NCI-H1105 (cell line): ENCODE measurements around the gene ARPC1A.
"Not testable (repeated sequence)": the region's sequence is repeated elsewhere in the genome, so short reads cannot be mapped to it uniquely, and the experiment has no call there.

Source experiments
- DNase-seq: peaks from one replicate; lab custom pipeline; 2025; lab: John Stamatoyannopoulos, UW

ARPC1A gene

DNA sequence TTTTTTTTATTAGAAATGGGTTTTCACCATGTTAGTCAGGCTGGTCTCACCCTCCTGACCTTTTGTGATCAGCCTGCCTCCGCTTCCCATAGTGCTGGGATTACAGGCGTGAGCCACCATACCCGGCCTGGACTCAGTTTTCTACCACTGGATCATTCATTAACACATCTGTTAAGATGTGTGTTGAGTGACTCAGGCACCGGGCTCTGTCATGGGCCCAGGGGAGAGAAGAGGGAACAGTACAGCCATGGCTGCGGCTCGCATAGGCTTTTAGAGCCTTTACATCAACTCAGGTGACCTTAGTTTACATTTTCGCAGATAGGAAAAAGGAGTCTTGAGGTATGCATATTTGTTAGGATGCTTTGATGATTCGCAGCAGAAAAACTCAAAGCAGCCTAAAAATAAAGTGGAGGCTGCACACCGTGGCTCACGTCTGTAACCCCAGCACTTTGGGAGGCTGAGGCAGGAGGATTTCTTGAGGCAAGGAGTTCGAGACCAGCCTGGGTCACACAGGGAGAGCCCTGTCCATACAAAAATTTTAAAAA, 45.8 kb downstream of the ARPC1A start:
- DNase-seq = no peak

DNA sequence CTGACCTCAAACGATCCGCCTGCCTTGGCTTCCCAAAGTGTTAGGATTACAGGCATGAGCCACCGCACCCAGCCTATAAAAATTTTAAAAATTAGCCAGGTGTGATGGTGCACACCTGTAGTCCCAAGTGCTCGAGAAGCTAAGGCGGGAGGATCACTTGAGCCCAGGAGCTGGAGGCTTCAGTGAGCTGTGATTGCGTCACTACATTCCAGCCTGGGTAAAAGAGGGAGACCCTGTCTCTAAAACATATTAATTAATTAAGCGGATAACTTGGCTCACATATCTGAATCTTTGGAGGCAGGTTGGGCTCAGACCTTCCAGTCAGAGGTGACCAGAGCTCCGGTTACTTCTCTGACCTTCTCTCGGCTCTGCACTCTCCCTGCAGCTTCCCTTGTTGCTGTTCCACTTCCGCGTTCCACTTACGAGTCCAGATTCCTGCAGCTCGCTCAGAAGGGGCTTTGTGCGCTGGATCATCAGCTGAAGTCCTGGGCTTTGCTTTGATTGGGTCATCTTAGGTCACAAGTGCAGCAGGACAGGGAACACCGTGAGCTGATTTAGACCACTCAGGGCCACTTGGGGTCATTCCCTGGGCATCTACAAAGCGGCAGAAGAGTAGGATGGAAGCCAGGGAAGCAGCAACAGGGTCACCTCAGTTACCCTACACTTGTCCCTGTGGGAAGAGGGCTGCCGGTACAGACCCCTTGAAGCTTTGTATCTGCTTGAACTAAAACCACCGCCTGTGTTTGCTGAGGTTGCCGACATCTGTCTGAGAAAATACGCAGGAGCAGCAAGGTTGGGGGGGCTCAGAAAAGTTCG, 46.8 kb downstream of the ARPC1A start:
- no peak for DNase-seq

DNA sequence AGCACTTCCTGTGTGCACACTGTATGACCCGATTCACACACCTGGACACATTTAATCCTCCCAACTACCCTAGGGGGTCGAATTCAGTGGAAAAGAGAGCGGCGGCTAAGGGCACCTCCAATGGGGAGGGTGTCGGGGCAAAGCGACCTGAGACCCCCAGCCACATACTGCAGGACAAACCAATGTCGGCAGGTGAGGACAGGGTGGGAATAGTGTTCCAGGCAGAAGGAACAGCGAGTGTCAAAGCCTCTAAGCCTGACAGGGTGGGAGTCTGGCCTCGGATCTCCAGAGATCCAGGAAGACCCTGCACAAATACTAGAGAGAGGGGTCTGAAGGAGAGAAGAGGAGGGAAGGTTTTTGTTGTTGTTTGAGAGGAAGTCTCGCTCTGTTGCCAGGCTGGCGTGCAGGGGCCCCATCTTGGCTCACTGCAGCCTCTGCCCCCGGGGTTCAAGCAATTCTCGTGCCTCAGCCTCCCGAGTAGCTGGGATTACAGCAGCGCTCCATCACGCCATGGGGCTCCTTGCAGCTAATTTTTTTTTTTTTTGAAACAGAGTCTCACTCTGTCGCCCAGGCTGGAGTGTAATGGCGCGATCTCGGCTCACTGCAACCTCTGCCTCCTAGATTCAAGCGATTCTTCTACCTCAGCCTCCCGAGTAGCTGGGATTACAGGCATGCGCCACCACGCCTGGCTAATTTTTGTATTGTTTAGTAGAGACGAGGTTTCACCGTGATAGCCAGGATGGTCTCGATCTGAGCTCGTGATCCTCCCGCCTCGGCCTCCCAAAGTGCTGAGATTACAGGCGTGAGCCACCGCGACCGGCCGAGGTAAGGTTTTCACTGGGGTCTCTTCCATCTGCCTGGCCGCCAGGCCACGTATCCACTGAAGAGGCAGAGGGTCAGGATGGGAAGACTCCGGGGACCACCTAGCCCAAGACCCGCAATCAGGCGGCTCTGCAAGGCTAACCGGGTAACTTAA, 47.7 kb downstream of the ARPC1A start:
- DNase-seq = no peak

DNA sequence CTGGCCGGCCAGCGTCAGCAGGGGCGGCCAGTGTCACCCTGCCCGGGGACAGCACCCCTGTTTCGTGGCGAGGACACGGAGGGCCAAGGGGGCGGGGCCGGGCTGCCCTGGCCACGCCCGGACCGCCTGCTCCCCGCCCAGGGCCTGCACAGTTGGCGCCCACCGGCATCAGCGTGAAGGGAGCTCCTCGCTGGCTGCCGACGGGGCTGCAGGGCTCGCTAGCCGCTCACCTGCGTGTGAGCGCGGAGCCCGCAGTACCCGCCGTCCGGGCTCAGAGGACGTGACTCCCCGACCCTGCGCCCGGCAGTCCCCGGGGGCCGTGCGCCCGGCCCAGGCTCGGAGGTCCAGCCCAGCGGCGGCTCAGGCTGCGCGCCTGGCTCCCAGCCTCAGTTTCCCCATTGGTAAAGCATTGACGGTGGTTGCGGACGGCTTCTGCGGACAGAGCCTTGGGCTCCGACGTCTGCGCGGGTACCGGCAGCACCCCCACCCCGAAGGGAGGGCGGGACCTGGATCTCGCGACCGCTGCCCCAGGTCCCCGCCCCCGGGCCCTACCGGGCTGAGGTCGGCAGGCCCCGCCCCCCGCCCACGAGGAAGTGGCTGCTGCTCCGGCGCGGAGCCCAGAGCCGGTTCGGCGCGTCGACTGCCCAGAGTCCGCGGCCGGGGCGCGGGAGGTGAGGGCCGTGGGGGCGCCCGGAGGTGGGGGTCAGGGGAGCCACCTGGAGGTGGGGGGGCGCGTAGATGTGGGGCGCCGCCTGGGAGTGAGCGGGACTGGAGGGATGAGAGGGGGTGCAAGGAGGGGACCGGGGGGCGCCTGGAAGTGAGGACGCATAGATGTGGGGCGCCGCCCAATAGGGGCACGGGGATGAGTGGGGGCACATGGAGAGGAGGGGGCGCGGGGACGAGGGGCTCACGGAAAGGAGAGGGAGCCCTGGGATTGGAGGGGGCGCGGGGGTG, 48.7 kb downstream of the ARPC1A start, which contains the start of gene ARPC1B:
Gene ARPC1B (plus strand): TSS at position 620 of the 954 bp plus-strand sequence. CDS start 10,985 bp downstream, outside the sequence.
- DNase-seq = peak; percentile 68

DNA sequence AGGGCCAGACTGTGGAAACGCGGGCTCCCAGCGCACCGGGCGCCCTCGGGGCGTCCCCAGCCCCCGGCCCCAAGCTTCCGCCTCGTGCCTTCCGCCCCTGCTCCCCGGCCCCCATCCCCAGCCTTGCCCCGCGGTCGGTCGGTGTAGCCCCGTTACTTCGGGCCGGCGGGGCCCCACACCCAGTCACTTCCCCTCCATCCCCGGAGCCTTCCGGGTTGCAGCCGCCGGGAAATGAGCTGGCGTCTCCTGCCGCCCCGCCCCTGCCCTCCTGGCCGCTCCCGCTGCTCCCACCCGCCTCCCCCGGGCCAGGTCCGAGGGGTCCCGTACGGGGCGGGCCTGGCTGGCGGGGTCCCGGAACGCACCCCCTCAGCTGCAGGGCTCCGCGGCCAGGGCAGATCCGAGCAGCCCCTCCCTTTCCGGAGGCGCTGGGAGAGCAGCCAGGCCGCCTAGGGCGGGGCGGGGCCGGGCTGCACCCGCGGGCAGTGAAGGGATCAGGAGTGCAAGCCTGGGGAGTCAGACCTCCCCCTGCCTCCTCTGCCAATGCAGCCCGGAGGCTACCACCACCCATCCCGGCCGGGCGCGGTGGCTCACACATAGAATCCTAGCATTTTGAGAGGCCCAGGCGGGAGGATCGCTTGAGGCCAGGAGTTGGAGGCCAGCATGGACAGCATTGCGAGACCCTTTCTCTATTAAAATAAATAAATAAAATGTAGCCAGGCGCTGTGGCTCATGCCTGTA, 49.5 kb downstream of the ARPC1A start:
- DNase-seq = peak; percentile 36

DNA sequence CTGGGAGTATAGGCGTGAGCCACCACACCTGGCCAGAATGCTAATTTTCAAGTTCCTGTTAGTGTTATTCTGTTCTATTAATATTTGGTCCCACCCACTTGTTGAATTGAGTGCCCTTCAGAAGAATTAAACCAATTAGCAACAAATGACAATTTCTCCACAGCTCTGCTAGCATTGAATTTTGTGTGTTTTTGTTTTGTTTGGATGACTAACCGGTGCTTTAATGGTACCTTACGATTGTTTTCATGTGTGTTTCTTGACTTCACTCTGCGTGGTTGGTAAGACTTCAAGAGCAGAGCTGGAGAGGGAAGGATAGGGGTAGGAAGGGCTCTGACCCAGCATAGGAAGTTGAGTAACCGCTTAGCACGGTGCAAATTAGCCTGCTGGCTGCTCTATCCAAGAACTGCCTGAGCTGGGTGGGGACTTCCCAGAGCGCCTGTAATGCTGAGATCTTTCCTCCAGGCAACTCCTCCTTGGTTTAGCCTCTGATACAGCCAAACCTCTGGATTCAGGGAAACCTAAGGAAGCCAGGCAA, 53.4 kb downstream of the ARPC1A start:
- DNase-seq = no peak

DNA sequence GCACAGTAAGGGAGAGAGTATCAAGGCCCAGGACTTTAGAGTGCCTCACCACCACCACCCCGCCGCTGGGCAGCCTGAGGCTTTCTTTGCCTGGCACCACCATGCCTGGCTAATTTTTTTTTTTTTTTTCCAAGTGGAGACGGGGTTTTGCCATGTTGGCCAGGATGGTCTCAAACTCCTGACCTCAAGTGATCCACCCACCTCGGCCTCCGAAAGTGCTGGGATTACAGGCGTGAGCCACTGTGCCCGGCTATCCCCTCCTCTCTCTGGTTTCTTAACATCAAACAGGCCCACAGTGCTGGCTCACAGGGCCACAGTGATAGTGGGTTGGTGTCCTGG, 54.0 kb downstream of the ARPC1A start:
- DNase-seq = not testable (repeated sequence)

DNA sequence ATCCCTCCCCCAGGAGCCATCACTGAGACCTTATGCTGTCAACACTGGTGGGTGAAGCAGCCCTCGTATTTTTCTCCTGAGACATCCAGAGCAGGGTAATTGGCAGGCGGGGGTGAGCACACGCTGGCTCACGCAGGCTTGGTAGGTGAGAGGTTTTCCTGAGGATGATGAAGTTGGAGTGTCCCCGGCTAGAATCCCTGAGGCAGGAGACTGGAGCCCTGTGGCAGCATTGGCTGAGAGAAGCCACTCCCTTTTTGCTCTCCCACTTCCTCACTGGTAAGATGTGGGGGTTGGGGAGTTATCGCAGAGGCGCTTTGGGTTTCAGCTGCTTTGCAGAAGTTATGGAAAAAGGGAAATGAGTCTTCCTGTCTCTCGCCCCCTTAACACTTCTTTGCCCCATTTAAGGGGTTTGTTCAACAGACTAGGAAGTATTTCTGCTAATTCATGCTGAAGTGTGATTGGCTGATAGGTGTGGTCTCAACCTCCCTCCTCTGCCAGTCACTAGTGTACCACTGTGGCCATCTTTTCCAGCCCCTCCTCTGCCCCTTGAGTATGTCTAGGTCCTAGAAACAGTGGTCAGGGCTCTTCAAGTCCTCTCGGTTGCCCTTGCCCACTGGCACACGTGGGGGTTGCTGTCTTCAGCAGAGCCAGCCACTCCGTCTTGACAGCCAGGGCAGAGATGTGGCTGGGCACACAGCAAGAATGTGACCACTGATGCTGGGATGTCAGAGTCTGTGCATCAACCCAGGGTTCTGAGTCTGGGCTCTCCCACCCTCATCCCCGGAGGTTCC, 54.5 kb downstream of the ARPC1A start:
- no peak for DNase-seq

DNA sequence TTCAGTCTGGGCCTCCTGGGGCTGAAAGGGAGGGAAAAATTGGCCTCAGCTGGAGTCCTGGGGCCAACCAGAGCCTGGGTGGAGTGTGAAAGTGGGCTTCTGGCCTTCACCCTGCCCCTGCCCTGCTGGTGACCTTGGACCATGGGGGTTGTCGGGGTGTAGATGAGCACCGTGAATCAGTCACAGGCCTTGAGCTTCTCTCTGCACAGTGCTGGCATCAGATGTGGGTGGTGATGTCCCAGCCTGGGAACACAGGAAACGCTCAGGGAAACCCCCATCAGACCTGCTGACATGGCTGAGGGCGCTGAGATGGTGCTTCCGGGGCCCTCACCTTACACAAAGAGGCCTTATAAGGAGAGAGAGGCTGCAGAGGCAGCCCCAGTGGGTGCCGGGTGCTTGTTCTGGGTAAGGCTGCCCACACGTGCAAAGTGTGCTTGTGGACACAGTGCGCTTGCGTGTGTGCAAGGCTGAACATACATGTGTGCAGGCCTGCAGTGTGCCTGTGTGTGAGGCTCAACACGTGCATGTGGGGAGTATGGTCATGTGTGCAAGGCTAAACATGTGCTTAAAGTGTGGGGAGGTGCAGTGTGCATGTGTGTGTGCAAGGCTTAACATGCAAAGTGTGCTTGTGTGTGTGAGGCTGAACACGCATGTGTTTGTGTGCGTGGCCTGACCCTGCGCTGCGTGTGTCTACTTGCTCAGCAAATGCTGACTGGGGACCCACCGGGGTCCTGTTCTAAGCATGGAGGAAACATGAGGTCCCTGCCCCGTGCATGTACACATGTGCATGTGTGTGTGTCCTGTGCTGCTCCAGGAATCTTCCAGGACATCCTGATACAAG, 55.3 kb downstream of the ARPC1A start:
- DNase-seq = no peak

DNA sequence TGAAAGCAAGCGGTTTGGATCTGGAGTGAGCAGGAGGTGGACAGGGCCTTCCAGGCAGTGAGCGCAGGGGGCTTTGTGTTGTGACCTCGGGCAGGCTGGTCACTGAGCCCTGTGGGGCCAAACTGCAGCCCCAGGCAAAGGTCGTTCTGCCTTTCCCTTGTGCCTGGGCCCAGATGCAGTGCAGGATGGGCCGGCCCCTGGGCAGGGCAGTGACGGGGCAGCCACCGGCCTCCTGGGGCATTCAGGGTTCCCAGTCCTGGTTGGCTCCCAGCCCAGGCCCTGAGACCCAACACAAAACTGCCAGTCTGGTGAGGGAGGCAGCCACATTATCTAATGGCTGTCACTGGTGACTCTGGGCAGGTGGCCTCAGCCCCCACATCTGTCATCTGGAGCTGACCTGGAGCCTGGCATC, 56.0 kb downstream of the ARPC1A start:
- DNase-seq = no peak

DNA sequence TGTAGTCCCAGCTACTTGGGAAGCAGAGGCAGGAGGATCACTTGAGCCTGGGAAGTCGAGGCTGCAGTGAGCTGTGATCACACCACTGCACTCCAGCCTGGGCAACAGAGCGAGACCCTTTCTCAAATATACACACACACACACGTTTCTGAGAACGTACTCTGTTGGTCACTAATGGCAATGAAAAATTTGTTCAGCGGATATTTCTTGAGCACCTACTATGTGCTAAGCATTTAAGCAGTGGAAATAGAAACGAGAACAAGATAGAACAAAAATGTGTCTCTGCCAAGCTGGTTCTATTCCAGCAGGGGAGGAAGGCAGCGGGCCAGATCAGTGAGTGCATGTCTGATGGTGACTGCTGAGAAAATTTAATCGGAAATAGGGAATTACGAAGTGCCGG, 57.5 kb downstream of the ARPC1A start:
- no peak for DNase-seq

DNA sequence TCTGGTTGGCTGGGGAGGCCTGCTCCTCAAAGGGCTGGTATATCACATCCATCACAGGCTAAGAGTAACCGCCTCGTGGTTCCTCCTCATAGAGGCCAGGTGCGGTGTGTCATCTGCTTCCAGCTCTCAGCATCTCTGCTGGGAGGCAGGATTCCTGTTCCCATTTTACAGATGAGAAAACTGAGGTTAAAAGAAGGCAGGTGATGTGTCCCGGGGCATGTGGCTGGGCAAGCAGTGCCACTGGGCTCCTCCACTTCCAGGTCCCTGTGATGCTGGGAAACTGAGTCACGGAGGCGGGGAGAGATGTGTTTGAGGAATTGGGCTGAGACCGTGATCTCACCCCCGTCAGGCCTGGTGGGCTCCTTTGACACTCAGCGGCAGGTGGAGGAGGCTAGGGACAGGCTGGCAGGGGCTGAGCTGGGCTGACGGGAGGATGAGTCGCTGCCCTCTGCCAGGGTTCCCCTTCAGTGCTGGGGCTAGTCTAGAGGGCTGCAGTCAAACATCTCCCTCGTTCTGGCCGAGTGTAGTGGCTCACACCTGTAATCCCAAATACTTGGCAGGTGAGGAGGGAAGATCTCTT, 58.2 kb downstream of the ARPC1A start:
- no peak for DNase-seq

DNA sequence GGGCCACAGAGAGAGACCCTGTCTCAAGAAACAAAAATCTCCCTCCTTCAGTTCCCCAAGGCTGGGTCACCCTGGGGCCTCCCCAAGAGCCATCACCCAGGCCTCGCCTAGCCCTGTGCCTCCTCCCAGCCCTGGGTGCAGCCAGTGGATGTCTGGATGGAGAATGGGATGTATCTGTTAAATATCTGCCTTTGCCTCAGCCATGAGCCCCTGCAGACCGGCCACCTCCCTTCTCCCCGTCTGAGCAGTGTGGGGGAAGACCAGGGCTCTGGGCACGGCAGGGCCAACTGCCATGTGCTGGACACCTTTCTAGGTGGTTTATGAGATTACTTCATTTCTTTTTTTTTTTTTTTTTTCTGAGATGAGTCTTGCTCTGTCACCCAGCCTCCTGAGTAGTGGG, 58.8 kb downstream of the ARPC1A start:
- no peak for DNase-seq

DNA sequence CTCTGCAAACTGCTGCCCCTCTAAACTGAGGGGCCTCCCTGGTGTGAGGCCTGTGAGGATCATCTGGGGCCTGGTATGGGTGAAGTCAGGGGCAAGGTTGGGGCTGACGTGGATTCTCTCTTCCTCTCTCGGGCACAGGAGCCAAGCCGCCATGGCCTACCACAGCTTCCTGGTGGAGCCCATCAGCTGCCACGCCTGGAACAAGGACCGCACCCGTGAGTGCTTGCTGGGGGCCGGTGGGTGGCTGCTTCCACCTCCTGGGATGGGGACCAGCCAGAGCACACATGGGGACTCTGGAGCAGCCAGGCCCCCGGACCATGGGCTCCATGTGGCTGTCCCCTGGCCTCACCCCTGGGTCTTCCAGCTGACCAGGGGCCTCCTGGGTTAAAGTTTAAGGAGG, 59.9 kb downstream of the ARPC1A start:
- DNase-seq = no peak

DNA sequence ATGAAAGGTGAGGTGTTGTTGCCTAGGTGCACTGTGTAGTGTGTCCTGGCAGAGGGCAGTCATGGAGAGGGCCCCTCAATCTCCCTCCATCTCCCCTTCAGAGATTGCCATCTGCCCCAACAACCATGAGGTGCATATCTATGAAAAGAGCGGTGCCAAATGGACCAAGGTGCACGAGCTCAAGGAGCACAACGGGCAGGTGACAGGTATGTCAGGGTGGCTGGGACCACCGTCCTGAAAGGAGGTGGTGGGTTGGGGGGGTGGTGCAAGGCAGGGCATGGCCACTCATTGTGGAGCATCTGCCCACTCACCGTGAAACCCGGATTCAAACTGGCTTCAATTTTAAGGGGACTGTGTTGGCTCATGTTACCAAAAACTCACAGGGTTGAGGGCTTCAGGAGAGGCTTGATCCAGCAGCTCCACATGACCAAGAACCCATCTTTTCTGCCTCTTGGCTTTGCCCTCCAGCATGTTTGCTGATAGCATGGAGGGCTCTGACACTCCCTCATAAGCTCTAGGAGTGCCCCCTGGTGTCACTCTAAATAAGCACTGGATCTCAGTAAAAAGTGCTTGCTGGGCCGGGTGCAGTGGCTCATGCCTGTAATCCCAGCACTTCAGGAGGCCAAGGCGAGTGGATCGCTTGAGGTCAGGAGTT, 61.0 kb downstream of the ARPC1A start:
- no peak for DNase-seq

DNA sequence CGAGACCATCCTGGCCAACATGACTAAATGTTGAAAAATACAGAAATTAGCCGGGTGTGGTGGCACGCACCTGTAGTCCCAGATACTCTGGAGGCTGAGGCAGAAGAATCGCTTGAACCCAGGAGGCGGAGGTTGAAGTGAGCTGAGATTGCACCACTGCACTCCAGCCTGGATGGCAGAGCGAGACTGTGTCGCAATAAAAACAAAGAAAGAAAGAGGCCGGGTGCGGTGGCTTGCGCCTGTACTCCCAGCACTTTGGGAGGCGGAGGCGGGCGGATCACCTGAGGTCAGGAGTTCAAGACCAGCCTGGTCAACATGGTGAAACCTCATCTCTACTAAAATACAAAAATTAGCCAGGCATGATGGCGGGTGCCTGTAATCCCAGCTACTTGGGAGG, 61.5 kb downstream of the ARPC1A start:
- not testable (repeated sequence) for DNase-seq

DNA sequence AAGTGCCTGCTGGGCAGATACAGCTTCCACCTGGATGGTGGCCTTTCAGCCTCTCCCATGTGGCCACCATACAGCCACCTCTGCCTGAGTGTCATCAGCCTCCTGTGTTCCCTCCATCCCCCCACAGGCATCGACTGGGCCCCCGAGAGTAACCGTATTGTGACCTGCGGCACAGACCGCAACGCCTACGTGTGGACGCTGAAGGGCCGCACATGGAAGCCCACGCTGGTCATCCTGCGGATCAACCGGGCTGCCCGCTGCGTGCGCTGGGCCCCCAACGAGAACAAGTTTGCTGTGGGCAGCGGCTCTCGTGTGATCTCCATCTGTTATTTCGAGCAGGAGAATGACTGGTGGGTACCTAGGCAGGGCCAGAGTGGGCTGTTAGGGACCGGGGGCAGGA, 62.2 kb downstream of the ARPC1A start:
- no peak for DNase-seq

DNA sequence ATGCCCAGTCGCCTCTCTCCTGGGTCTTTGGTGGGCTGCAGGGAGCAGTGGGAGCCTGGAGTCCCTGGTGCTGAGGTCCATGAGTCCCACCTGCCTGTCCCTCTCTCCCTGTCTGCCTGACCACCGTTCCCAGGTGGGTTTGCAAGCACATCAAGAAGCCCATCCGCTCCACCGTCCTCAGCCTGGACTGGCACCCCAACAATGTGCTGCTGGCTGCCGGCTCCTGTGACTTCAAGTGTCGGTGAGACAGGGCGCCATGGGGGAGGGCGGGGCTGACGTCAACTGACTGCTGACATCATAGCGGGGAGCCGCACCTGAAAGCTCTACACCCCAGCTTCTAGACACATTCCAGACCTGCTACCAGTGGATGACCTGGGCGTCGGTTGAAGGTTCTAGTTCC, 64.1 kb downstream of the ARPC1A start:
- DNase-seq = no peak
